ENCODE data around the gene TRIM36. TPM values are rescaled to one million over a fixed set of nuclear protein-coding genes. Genes with fewer than 3 reads are reported as not detected.

The TRIM36 gene, protein sequence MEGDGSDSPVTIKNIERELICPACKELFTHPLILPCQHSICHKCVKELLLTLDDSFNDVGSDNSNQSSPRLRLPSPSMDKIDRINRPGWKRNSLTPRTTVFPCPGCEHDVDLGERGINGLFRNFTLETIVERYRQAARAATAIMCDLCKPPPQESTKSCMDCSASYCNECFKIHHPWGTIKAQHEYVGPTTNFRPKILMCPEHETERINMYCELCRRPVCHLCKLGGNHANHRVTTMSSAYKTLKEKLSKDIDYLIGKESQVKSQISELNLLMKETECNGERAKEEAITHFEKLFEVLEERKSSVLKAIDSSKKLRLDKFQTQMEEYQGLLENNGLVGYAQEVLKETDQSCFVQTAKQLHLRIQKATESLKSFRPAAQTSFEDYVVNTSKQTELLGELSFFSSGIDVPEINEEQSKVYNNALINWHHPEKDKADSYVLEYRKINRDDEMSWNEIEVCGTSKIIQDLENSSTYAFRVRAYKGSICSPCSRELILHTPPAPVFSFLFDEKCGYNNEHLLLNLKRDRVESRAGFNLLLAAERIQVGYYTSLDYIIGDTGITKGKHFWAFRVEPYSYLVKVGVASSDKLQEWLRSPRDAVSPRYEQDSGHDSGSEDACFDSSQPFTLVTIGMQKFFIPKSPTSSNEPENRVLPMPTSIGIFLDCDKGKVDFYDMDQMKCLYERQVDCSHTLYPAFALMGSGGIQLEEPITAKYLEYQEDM
- total RNA-seq (2021; fragmentation: NEBNext Ultra II Directional; extraction: Animal tissue kit (Norgen Biotek cat#: 25700)) (14.1 and 16.5 TPM in 2 replicates), polyA plus RNA-seq (2011; rRNA removed) (8.5 and 10.5 TPM in 2 replicates), polyA minus RNA-seq (2011; rRNA and poly(A)+ RNA removed) (33.8 and 39.2 TPM in 2 replicates)
- polyA plus RNA-seq (2011; cell fraction: cytosol; rRNA removed): 8.6 TPM
- polyA plus RNA-seq (2011; cell fraction: nucleus; rRNA removed): 10.5 TPM
- polyA plus RNA-seq (2012, experiment 1 of 2): 4.7 to 10.6 TPM (median 8.1 TPM) in 4 replicates
- polyA plus RNA-seq (2012, experiment 2 of 2): 1.2 TPM
- 7.1 TPM for polyA plus RNA-seq (2013, experiment 1 of 2)
- polyA plus RNA-seq (2013, experiment 2 of 2): 7.3 TPM
- polyA minus RNA-seq (2011; cell fraction: cytosol; rRNA and poly(A)+ RNA removed): 8.4 TPM
- polyA minus RNA-seq (2011; cell fraction: nucleus; rRNA and poly(A)+ RNA removed): 39.0 TPM
- long read RNA-seq, experiment 1, full-length matches to known transcripts: 2 of 9 reads
- long read RNA-seq, experiment 1, partial matches to known transcripts: 3 of 9 reads
- long read RNA-seq, experiment 1, other reads (novel, unspliced or antisense): 4 of 9 reads
- long read RNA-seq, experiment 2, full-length matches to known transcripts: 2 of 6 reads
- long read RNA-seq, experiment 2, partial matches to known transcripts: 4 of 6 reads
- long read RNA-seq, experiment 2, other reads (novel, unspliced or antisense): 0 of 6 reads

DNA sequence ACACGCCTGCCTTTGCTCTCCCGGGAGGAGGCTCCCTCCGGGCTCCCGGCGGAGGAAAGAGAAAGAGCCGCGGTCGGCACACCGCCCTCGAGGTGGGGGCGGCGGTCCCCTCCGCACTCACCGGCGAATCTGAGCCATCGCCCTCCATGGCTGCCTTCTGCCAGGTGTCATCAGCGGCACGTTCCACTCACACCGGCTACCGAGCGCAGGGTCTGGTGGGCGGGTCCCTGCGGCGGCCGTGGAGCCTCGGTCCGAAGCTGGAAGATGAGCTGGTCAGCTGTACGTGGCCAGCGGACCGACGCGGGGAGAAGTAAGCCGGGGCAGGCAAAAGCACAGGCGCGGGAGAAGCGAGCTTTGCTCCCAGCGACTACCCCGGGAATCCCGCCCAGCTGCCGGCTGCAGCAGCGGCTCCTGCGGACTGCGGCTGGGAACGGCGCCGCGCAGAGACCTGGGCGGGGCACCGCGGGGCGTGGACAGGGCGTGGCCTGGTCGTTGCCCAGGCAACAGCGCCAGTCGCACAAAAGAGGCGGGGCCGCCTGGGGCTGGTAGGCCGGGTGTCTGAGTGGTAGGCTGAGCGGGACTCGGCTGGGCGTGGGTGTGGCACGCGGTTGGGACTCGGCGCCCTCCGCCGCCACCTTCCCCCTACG lies at the start of gene TRIM36:
TRIM36 (minus strand) TSS at position 422 of the 647 bp plus-strand sequence; CDS start at position 148, 274 bp downstream.
- Histone ChIP-seq H3K4me1 (replicated peaks in 1 of 4; ENCODE audit: control insufficient read depth in 3 of 4, insufficient read depth in 4 of 4, low read length in 3 of 4) (peaks cover 0 to 4% (median 0%) of the 10 kb centered on the region in 4 experiments; a peak in 3 of 7 replicates), H4K20me1 (replicated peaks in 1 of 2; ENCODE audit: control insufficient read depth in 1 of 2, insufficient read depth in 2 of 2, low read length in 2 of 2) (no peaks in the 10 kb centered on the region), H2AFZ (ENCODE audit: low read length) (peak within 1 kb of the TSS; percentile 54), H3K27ac (ENCODE audit: low read depth, low read length) (peak within 1 kb of the TSS; percentile 25; the same call in 1 of the 2 replicates), H3K14ac (ENCODE audit: insufficient read length) (no peak within 1 kb of the TSS), H4K8ac (ENCODE audit: extremely low read depth, insufficient read depth, low read length) (peak within 1 kb of the TSS; percentile 98), H2BK5ac (ENCODE audit: low read depth, low read length) (peak within 1 kb of the TSS; percentile 87; the same call in 1 of the 2 replicates), H2BK15ac (ENCODE audit: low read length) (0 out of 2 replicates have a peak within 1 kb of the TSS, but pooled peaks have one; percentile 16), H2BK20ac (ENCODE audit: low read length) (no peak within 1 kb of the TSS), H3K9me3 (ENCODE audit: insufficient read depth in 2 of 2, low read depth in 1 of 2, low read length in 1 of 2) (peaks cover 22 to 26% of the 10 kb centered on the region in 2 experiments), H3K23me2 (ENCODE audit: low read depth, low read length) (peaks cover 16% of the 10 kb centered on the region), H2BK120ac (replicated peaks; ENCODE audit: low read depth, low read length) (no peak within 1 kb of the TSS), H3K4ac (replicated peaks; ENCODE audit: insufficient read length, low read depth, low read length) (peak within 1 kb of the TSS; percentile 50), H3K18ac (ENCODE audit: extremely low read depth, low read length) (peak within 1 kb of the TSS; percentile 90), H3K9ac (replicated peaks in 1 of 4; ENCODE audit: extremely low read depth in 1 of 4, low read depth in 3 of 4, low read length in 3 of 4) (peak within 1 kb of the TSS; percentile 74 to 81 (median 80)), H3K79me2 (ENCODE audit: control insufficient read depth in 1 of 2, insufficient read depth in 2 of 2, low read length in 2 of 2) (peaks cover 0 to 30% of the 10 kb centered on the region in 2 experiments; a peak in 3 of 4 replicates), H3K56ac (replicated peaks; ENCODE audit: insufficient read length, low read depth, low read length) (peak within 1 kb of the TSS; percentile 93), H2AK5ac (ENCODE audit: low read depth, low read length) (no peak within 1 kb of the TSS), H4K91ac (replicated peaks; ENCODE audit: insufficient read length, low read length) (peak within 1 kb of the TSS; percentile 71), H3K36me3 (ENCODE audit: control insufficient read depth in 2 of 4, insufficient read depth in 4 of 4, low read length in 3 of 4) (peaks cover 0 to 18% (median 5%) of the 10 kb centered on the region in 4 experiments; a peak in 3 of 8 replicates), H3K4me3 (ENCODE audit: extremely low read depth in 1 of 4, insufficient read depth in 2 of 4, low read depth in 3 of 4, low read length in 4 of 4) (peak within 1 kb of the TSS; percentile 75 to 94 (median 90)), H3K79me1 (ENCODE audit: low read depth, low read length) (no peaks in the 10 kb centered on the region), H2BK12ac (ENCODE audit: low read depth, low read length) (peak within 1 kb of the TSS; percentile 80; the same call in 1 of the 2 replicates), H3K23ac (ENCODE audit: insufficient read length) (no peak within 1 kb of the TSS), H3K4me2 (ENCODE audit: insufficient read depth in 1 of 2, low read depth in 2 of 2, low read length in 2 of 2) (peak within 1 kb of the TSS; percentile 87 to 97), H3K27me3 (replicated peaks in 1 of 4; ENCODE audit: control insufficient read depth in 3 of 4, extremely low read depth in 1 of 4, insufficient read depth in 3 of 4, low read length in 3 of 4) (peaks cover 3 to 23% (median 11%) of the 10 kb centered on the region in 4 experiments), H4K5ac (ENCODE audit: insufficient read length, low read depth, low read length) (peak within 1 kb of the TSS; percentile 90)
- POLR2A ChIA-PET (ENCODE audit: partially characterized antibody): interaction anchor here (0.8 to 2.5 kb wide), 7 partner anchors 9 to 375 kb away, joined by 3 to 13 read pairs (median 5); partner anchors contain the start of genes FEM1C and PGGT1B
- CTCF ChIA-PET (ENCODE audit: partially characterized antibody): interaction anchor here (1.0 to 3.9 kb wide), 4 partner anchors 11 to 70 kb away, joined by 3 to 16 read pairs (median 4); no protein-coding TSS in a partner anchor
- no peak for FAIRE-seq
- peak; percentile 88 to 99 for DNase-seq (ENCODE audit: low read depth in 1 of 2, low spot score in 2 of 2)
- WGBS, 2 experiments (ENCODE audit: extremely low coverage in 1 of 2, insufficient coverage in 1 of 2, insufficient read length in 1 of 2, insufficient replicate concordance in 2 of 2, low coverage in 1 of 2, low lambda C conversion rate in 2 of 2, missing lambda C conversion rate in 1 of 2): 1% methylated on average over 41 of the region's 68 CpGs; no CpG with 5 or more reads in 1 of the 2 experiments
- TF ChIP-seq YY1 (IDR thresholded peaks at IDR 0.05; ENCODE audit: low read depth, low read length) (0 out of 2 replicates have a peak, but pooled peaks have one; percentile 39), CBX8 (IDR thresholded peaks at IDR 0.05; ENCODE audit: borderline replicate concordance, low read depth, low read length) (no peak), TAF1 (IDR thresholded peaks at IDR 0.05; ENCODE audit: low read depth, low read length) (peak; percentile 98), RBBP5 (IDR thresholded peaks at IDR 0.05; ENCODE audit: borderline replicate concordance, low read depth, low read length) (peak; percentile 84), PHF8 (conservative IDR thresholded peaks at IDR 0.05; ENCODE audit: low read depth, low read length) (peak; percentile 83)
